ENCODE measurements around the gene KLHL7. TPM values are rescaled to one million over a fixed set of nuclear protein-coding genes. Genes with fewer than 3 reads are reported as not detected.

KLHL7 gene
- polyA plus RNA-seq, 1 donor from 2014 or later: 198 TPM

DNA sequence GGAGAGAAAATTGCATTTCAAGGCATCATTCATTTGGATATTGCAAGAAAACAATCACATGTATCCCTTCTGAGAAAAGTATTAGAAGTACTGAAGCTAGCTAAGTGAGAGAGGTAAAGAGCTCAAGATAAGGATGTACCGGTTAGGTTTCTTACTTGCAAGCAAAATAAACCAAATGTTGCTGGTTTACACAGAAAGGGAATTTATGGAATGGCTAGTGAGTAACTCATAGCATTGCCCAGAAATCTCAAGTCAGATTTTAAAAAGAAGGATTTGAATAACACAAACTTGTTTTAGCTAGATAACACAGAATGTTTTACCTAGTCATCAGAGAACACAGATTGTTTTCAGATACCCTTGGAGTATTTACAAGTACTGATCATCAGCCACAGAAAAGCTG, 30.6 kb downstream of the KLHL7 start:
- H3K4me2 ChIP-seq (ENCODE audit: low read length): no peak overlapping the region
- H3K27ac ChIP-seq (ENCODE audit: low read length): no peak overlapping the region
- H3K9ac ChIP-seq (ENCODE audit: low read length): no peak overlapping the region
- no peaks in the 10 kb centered on the region for H3F3A ChIP-seq (ENCODE audit: insufficient read depth, low read length, poor library complexity, severe bottlenecking)
- H4K20me1 ChIP-seq (ENCODE audit: insufficient read depth): no peaks in the 10 kb centered on the region
- no peak overlapping the region for H3K4me3 ChIP-seq (ENCODE audit: low read length)
- TF ChIP-seq REST (IDR thresholded peaks at IDR 0.05; ENCODE audit: borderline replicate concordance) (no peak), EZH2 (IDR thresholded peaks at IDR 0.05; ENCODE audit: borderline replicate concordance, insufficient read depth, low read length, poor library complexity, severe bottlenecking) (no peak), RAD21 (conservative IDR thresholded peaks at IDR 0.05) (no peak), SMC3 (conservative IDR thresholded peaks at IDR 0.05; ENCODE audit: poor library complexity) (no peak), TAF1 (IDR thresholded peaks at IDR 0.05; ENCODE audit: low read depth) (no peak), MXI1 (conservative IDR thresholded peaks at IDR 0.05; ENCODE audit: poor library complexity, severe bottlenecking) (no peak), CTCF (IDR thresholded peaks at IDR 0.05; ENCODE audit: poor library complexity, severe bottlenecking) (no peak), EP300 (conservative IDR thresholded peaks at IDR 0.05; ENCODE audit: poor library complexity, severe bottlenecking) (no peak), POLR2AphosphoS5 (IDR thresholded peaks at IDR 0.05) (no peak)
- no peak overlapping the region for H2AFZ ChIP-seq (ENCODE audit: low read depth, low read length)
- H3K79me2 ChIP-seq (replicated peaks; ENCODE audit: insufficient read depth, low read length): no peaks in the 10 kb centered on the region
- no peaks in the 10 kb centered on the region for H3K36me3 ChIP-seq (ENCODE audit: insufficient read depth, low read length)
- H3K27me3 ChIP-seq (ENCODE audit: insufficient read depth, low read depth, low read length): no peaks in the 10 kb centered on the region
- no peaks in the 10 kb centered on the region for H3K9me2 ChIP-seq (ENCODE audit: insufficient read depth, low read length)
- H3K9me3 ChIP-seq (ENCODE audit: low read length): peaks cover 4% of the 10 kb centered on the region

DNA sequence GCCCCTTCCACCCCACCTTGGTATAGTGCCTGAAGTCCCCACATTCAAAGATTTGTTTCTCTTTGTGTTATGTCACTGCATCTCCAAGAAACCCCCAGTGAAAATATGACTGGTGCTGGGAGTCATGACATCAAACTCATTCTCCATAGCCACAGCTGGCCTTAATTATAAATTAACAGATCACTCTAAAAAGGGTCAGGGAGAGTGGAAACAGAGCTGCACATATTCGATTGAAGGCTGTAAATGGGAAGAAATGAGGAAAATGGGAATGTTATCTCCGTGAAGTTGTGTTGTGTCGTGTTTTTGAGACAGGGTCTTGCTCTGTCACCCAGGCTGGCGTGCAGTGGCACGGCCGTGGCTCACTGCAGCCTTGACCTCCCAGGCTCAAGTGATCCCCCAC, 52.1 kb downstream of the KLHL7 start:
- Histone ChIP-seq H3K9me3 (ENCODE audit: low read length) (no peaks in the 10 kb centered on the region), H3K9me2 (ENCODE audit: insufficient read depth, low read length) (no peaks in the 10 kb centered on the region), H3K36me3 (ENCODE audit: insufficient read depth, low read length) (peaks cover 12% of the 10 kb centered on the region), H3K79me2 (replicated peaks; ENCODE audit: insufficient read depth, low read length) (no peaks in the 10 kb centered on the region), H3K4me2 (ENCODE audit: low read length) (no peak overlapping the region), H3K4me3 (ENCODE audit: low read length) (no peak overlapping the region), H2AFZ (ENCODE audit: low read depth, low read length) (no peak overlapping the region), H3F3A (ENCODE audit: insufficient read depth, low read length, poor library complexity, severe bottlenecking) (no peaks in the 10 kb centered on the region), H3K9ac (ENCODE audit: low read length) (no peak overlapping the region), H4K20me1 (ENCODE audit: insufficient read depth) (no peaks in the 10 kb centered on the region), H3K27me3 (ENCODE audit: insufficient read depth, low read depth, low read length) (no peaks in the 10 kb centered on the region), H3K27ac (ENCODE audit: low read length) (no peak overlapping the region)
- no peak for TF ChIP-seq SMC3 (conservative IDR thresholded peaks at IDR 0.05; ENCODE audit: poor library complexity)
- TF ChIP-seq EZH2 (IDR thresholded peaks at IDR 0.05; ENCODE audit: borderline replicate concordance, insufficient read depth, low read length, poor library complexity, severe bottlenecking): no peak
- no peak for TF ChIP-seq REST (IDR thresholded peaks at IDR 0.05; ENCODE audit: borderline replicate concordance)
- no peak for TF ChIP-seq CTCF (IDR thresholded peaks at IDR 0.05; ENCODE audit: poor library complexity, severe bottlenecking)

Measured in neural cell (in vitro differentiated cells).